H9 (cell line): ENCODE results near the gene NLRP1. TPM values are rescaled to one million over a fixed set of nuclear protein-coding genes. Genes with fewer than 3 reads are reported as not detected.

Experiments
- DNase-seq: peaks from one replicate; pipeline ENCODE4 v3.0.0-alpha.2; 2017
- H2AFZ ChIP-seq: one replicate; pipeline ENCODE4 v1.6.1; 2013; ENCODE audit warnings: mild to moderate bottlenecking, low read length, control low read depth, moderate library complexity
- H2AK5ac ChIP-seq: 2 replicates; pipeline ENCODE4 v1.6.1; 2013; ENCODE audit warnings: low read length, control low read depth, mixed read lengths; ENCODE audit not compliant: insufficient read length
- H2BK120ac ChIP-seq: one replicate; pipeline ENCODE4 v1.6.1; 2013; ENCODE audit warnings: low read depth, mild to moderate bottlenecking, low read length, control low read depth, inconsistent platforms; ENCODE audit not compliant: poor library complexity, severe bottlenecking
- H2BK12ac ChIP-seq: 2 replicates; pipeline ENCODE4 v1.6.1; 2013; ENCODE audit warnings: low read length, control low read depth, mixed read lengths, low read depth; ENCODE audit not compliant: insufficient read length
- H2BK15ac ChIP-seq: 2 replicates; pipeline ENCODE4 v1.6.1; 2013; ENCODE audit warnings: low read depth, low read length, control low read depth
- H2BK20ac ChIP-seq: one replicate; pipeline ENCODE4 v1.6.1; 2013; ENCODE audit warnings: low read depth, mild to moderate bottlenecking, low read length, control low read depth, inconsistent platforms; ENCODE audit not compliant: poor library complexity, severe bottlenecking
- H2BK5ac ChIP-seq: 2 replicates; pipeline ENCODE4 v1.6.1; 2013; ENCODE audit warnings: low read length, control low read depth, mixed read lengths; ENCODE audit not compliant: insufficient read length
- H3K14ac ChIP-seq: 2 replicates; pipeline ENCODE4 v1.6.1; 2013; ENCODE audit warnings: low read length, control low read depth; ENCODE audit not compliant: insufficient read depth
- H3K18ac ChIP-seq: 2 replicates; pipeline ENCODE4 v1.6.1; 2013; ENCODE audit warnings: low read depth, mild to moderate bottlenecking, mixed read lengths, low read length, control low read depth; ENCODE audit not compliant: insufficient read length
- H3K23ac ChIP-seq: 2 replicates; pipeline ENCODE4 v1.6.1; 2013; ENCODE audit warnings: low read length, control low read depth, mixed read lengths, low read depth; ENCODE audit not compliant: insufficient read length
- H3K23me2 ChIP-seq: 2 replicates; pipeline ENCODE4 v1.6.1; 2013; ENCODE audit warnings: low read depth, mild to moderate bottlenecking, mixed read lengths, low read length, control low read depth; ENCODE audit not compliant: insufficient read length, poor library complexity, severe bottlenecking
- H3K27ac ChIP-seq: 2 replicates; pipeline ENCODE4 v1.5.1; 2013; ENCODE audit warnings: low read length, control low read depth, mixed read lengths, low read depth; ENCODE audit not compliant: insufficient read length
- H3K27me3 ChIP-seq: 2 replicates; pipeline ENCODE4 v1.6.1; 2013; ENCODE audit warnings: low read length, control low read depth, inconsistent platforms; ENCODE audit not compliant: insufficient read depth
- H3K4ac ChIP-seq: 2 replicates; pipeline ENCODE4 v1.6.1; 2013; ENCODE audit warnings: low read depth, mild to moderate bottlenecking, control low read depth, inconsistent platforms, low read length, moderate library complexity
- H3K4me1 ChIP-seq: 2 replicates; pipeline ENCODE4 v1.6.1; 2013; ENCODE audit warnings: low read length, control low read depth, inconsistent platforms; ENCODE audit not compliant: insufficient read depth
- H3K4me2 ChIP-seq: 2 replicates; pipeline ENCODE4 v1.6.1; 2013; ENCODE audit warnings: low read length, control low read depth, mixed read lengths; ENCODE audit not compliant: insufficient read length, insufficient read depth
- H3K56ac ChIP-seq: 2 replicates; pipeline ENCODE4 v1.6.1; 2013; ENCODE audit warnings: low read depth, mild to moderate bottlenecking, mixed read lengths, low read length, control low read depth; ENCODE audit not compliant: insufficient read length
- H3K79me1 ChIP-seq: 2 replicates; pipeline ENCODE4 v1.6.1; 2013; ENCODE audit warnings: low read depth, mild to moderate bottlenecking, moderate library complexity, low read length, control low read depth, inconsistent platforms; ENCODE audit not compliant: insufficient read depth, poor library complexity, severe bottlenecking
- H3K79me2 ChIP-seq: 2 replicates; pipeline ENCODE4 v1.6.1; 2013; ENCODE audit warnings: low read length, control low read depth, inconsistent platforms; ENCODE audit not compliant: insufficient read depth
- H3K9ac ChIP-seq: 2 replicates; pipeline ENCODE4 v1.6.1; 2013; ENCODE audit warnings: low read length, control low read depth, mixed read lengths; ENCODE audit not compliant: insufficient read length; ENCODE audit errors: extremely low read depth
- H3K9me3 ChIP-seq: one replicate; pipeline ENCODE4 v1.6.1; 2013; ENCODE audit warnings: low read depth, low read length, inconsistent platforms; ENCODE audit not compliant: control insufficient read depth
- H3T11ph ChIP-seq: one replicate; pipeline ENCODE4 v1.6.1; 2013; ENCODE audit warnings: mild to moderate bottlenecking, low read length, control low read depth, inconsistent platforms
- H4K20me1 ChIP-seq: one replicate; pipeline ENCODE4 v1.6.1; 2013; ENCODE audit not compliant: control insufficient read depth, insufficient read length, insufficient read depth
- H4K5ac ChIP-seq: 2 replicates; pipeline ENCODE4 v1.6.1; 2013; ENCODE audit warnings: low read depth, mild to moderate bottlenecking, mixed read lengths, low read length, control low read depth; ENCODE audit not compliant: insufficient read length
- H4K8ac ChIP-seq: replicated peaks from 2 replicates; pipeline ENCODE4 v1.6.1; 2013; ENCODE audit warnings: low read length, control low read depth, mixed read lengths, low read depth; ENCODE audit not compliant: insufficient read length
- H4K91ac ChIP-seq: 2 replicates; pipeline ENCODE4 v1.6.1; 2013; ENCODE audit warnings: low read depth, mild to moderate bottlenecking, moderate library complexity, mixed read lengths, low read length, control low read depth; ENCODE audit not compliant: insufficient read length
- H3K27ac Mint-ChIP-seq, 3 experiments: 2 replicates in 2 of 3; 3 replicates in 1 of 3; pipeline ENCODE4 v1.8.0; 2020 to 2021; ENCODE audit warnings: mixed read lengths in 3 of 3, mild to moderate bottlenecking in 1 of 3, moderate library complexity in 1 of 3
- H3K27me3 Mint-ChIP-seq: 2 replicates; pipeline ENCODE4 v1.8.0; 2021; ENCODE audit warnings: low read depth, mild to moderate bottlenecking, moderate library complexity, mixed read lengths
- H3K36me3 Mint-ChIP-seq, 3 experiments: 2 replicates in 2 of 3; 3 replicates in 1 of 3; pipeline ENCODE4 v1.8.0; 2020 to 2021; ENCODE audit warnings: low read depth in 3 of 3, mixed read lengths in 3 of 3; ENCODE audit not compliant: insufficient read depth in 1 of 3
- H3K4me1 Mint-ChIP-seq, 2 experiments: 2 replicates each; pipeline ENCODE4 v1.8.0; 2020; ENCODE audit warnings: mixed read lengths in 2 of 2
- H3K4me3 Mint-ChIP-seq, 2 experiments: 2 replicates in 1 of 2; 3 replicates in 1 of 2; pipeline ENCODE4 v1.8.0; 2020 to 2021; ENCODE audit warnings: mild to moderate bottlenecking in 2 of 2, mixed read lengths in 2 of 2, moderate library complexity in 1 of 2
- H3K9me3 Mint-ChIP-seq, 2 experiments: 2 replicates in 1 of 2; 3 replicates in 1 of 2; pipeline ENCODE4 v1.8.0; 2020; ENCODE audit warnings: mild to moderate bottlenecking in 2 of 2, mixed read lengths in 2 of 2, moderate library complexity in 1 of 2
- WGBS: extraction: QIAGEN DNeasy Blood & Tissue Kit; methylation state at CpG from one replicate; pipeline ENCODE4 v1.1.7; 2013; ENCODE audit warnings: missing lambda C conversion rate, low lambda C conversion rate, mixed read lengths; ENCODE audit not compliant: insufficient read length; ENCODE audit errors: extremely low coverage; 5-methylcytosine and 5-hydroxymethylcytosine counted together
- total RNA-seq: library from RNA; stranded (reverse); gene quantifications from 2 replicates; pipeline ENCODE4 v1.2.1, GENCODE V29; 2021
- TF ChIP-seq, protein P1 (sequence below): fragments of 200-600 bp; sonication (generic); conservative IDR thresholded peaks from 3 replicates; pipeline ENCODE4 v1.8.0; 2021; ENCODE audit warnings: antibody characterized with exemption, mild to moderate bottlenecking

The NLRP1 gene
- total RNA-seq, 1 experiment from 2014 or later, result 12.1 TPM

DNA sequence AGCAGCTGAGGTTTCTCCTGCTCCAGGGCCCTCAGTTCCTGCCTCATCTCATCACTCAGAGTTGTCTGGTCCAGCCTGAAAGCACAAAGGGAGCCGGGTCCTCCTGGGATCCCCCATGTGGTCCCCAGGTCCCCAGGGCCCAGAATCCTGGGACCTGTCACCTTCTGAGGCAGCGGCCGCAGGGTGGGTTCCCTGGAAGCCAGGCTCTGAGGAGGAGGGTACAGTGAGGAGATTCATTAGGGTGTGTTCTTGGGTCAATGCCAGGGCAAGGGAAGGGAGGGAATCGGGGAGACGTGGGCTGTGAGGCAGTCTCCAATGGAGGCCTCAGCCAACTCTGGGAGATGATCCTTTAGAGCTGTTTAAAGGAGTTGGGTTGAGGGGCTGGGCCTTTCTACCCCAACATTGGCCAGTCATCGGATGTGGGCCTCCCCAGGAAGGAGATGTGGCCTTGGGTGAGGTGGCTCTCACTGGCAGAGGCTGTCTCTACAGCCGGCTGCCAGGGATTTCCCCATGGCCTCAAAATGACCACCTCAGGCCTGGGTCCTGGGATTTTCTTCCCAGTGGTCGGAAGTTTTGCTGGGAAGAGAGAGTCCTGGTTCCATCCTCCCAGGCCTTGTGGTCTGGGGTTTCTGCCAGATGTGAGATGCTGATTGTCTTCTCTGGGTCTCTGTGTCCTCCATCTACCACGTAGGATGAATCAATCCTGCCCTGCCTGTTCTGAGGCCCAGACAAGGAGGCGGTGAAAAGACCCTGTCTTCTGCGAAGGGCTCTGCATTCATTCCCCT lies 47.3 kb downstream of the NLRP1 start:
- TF ChIP-seq, protein P1, sequence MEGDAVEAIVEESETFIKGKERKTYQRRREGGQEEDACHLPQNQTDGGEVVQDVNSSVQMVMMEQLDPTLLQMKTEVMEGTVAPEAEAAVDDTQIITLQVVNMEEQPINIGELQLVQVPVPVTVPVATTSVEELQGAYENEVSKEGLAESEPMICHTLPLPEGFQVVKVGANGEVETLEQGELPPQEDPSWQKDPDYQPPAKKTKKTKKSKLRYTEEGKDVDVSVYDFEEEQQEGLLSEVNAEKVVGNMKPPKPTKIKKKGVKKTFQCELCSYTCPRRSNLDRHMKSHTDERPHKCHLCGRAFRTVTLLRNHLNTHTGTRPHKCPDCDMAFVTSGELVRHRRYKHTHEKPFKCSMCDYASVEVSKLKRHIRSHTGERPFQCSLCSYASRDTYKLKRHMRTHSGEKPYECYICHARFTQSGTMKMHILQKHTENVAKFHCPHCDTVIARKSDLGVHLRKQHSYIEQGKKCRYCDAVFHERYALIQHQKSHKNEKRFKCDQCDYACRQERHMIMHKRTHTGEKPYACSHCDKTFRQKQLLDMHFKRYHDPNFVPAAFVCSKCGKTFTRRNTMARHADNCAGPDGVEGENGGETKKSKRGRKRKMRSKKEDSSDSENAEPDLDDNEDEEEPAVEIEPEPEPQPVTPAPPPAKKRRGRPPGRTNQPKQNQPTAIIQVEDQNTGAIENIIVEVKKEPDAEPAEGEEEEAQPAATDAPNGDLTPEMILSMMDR, result no peak
- no peak overlapping the region for H3K18ac ChIP-seq
- no CpG with 5 or more reads among the region's 11 CpGs for WGBS
- H3K9me3 ChIP-seq, result no peaks in the 10 kb centered on the region
- H4K5ac ChIP-seq, result no peak overlapping the region
- H3K4me1 Mint-ChIP-seq, result peaks cover 6 to 9% of the 10 kb centered on the region in 2 experiments
- H3K79me1 ChIP-seq, result no peaks in the 10 kb centered on the region
- no peaks in the 10 kb centered on the region for H3K36me3 Mint-ChIP-seq
- H2BK15ac ChIP-seq, result no peak overlapping the region
- no peak overlapping the region for H3K4me2 ChIP-seq
- H3K4me3 Mint-ChIP-seq, result no peak overlapping the region
- no peak overlapping the region for H3K27ac Mint-ChIP-seq
- H2AK5ac ChIP-seq, result no peak overlapping the region
- H2BK5ac ChIP-seq, result no peak overlapping the region
- no peak overlapping the region for H3K9ac ChIP-seq
- DNase-seq, result no peak
- H3K23ac ChIP-seq, result no peak overlapping the region
- no peak overlapping the region for H2BK120ac ChIP-seq
- H3K27ac ChIP-seq, result no peak overlapping the region
- no peaks in the 10 kb centered on the region; a peak in 1 of 5 replicates for H3K9me3 Mint-ChIP-seq
- H3K27me3 ChIP-seq, result no peaks in the 10 kb centered on the region
- H3T11ph ChIP-seq, result no peak overlapping the region
- H3K4me1 ChIP-seq, result no peaks in the 10 kb centered on the region; the same call in 1 of the 2 replicates
- H2AFZ ChIP-seq, result no peak overlapping the region
- H3K27me3 Mint-ChIP-seq, result peaks cover 8% of the 10 kb centered on the region
- H2BK12ac ChIP-seq, result no peak overlapping the region
- no peaks in the 10 kb centered on the region for H3K79me2 ChIP-seq
- no peaks in the 10 kb centered on the region for H4K20me1 ChIP-seq
- no peak overlapping the region for H4K91ac ChIP-seq
- H4K8ac ChIP-seq, result no peak overlapping the region
- no peaks in the 10 kb centered on the region for H3K23me2 ChIP-seq
- H2BK20ac ChIP-seq, result no peak overlapping the region
- no peak overlapping the region for H3K14ac ChIP-seq
- H3K4ac ChIP-seq, result no peak overlapping the region
- no peak overlapping the region for H3K56ac ChIP-seq
